H1 (cell line): ENCODE results near the gene MKRN2OS. TPM values are rescaled to one million over a fixed set of nuclear protein-coding genes. Genes with fewer than 3 reads are reported as not detected.

Experiments
- EZH2 ChIP-seq: fragments of 200-600 bp; sonication (generic); IDR thresholded peaks from 2 replicates; pipeline ENCODE4 v1.7.1; 2012; ENCODE audit warnings: low read depth, mild to moderate bottlenecking, moderate library complexity, low read length, inconsistent platforms; ENCODE audit not compliant: severe bottlenecking
- PHF8 ChIP-seq: fragments of 200-600 bp; sonication (generic); conservative IDR thresholded peaks from 2 replicates; pipeline ENCODE4 v1.7.1; 2012; ENCODE audit warnings: low read depth, mild to moderate bottlenecking, inconsistent platforms, low read length, moderate library complexity
- RAD21 ChIP-seq, 2 experiments: IDR thresholded peaks in 1 of 2; conservative IDR thresholded peaks in 1 of 2; 2 replicates each; pipeline ENCODE4 v1.6.1; 2011; ENCODE audit warnings: low read depth in 2 of 2, low read length in 2 of 2, improper control_type of control experiment in 1 of 2, inconsistent platforms in 1 of 2, mild to moderate bottlenecking in 1 of 2, moderate library complexity in 1 of 2
- SIX5 ChIP-seq: IDR thresholded peaks from 2 replicates; pipeline ENCODE4 v1.6.1; 2011; ENCODE audit warnings: mild to moderate bottlenecking, low read depth, low read length
- TAF7 ChIP-seq: optimal IDR thresholded peaks from 2 replicates; pipeline ENCODE3; 2011; ENCODE audit warnings: low read depth, mild to moderate bottlenecking, inconsistent platforms, low read length, moderate library complexity, borderline replicate concordance
- polyA plus RNA-seq, 7 experiments: library from polyadenylated mRNA; depleted of rRNA in 3 of 7; stranded (reverse) in 5 of 7; unstranded in 2 of 7; fragments of >200 nt in 5 of 7; fragments of 200-250 nt in 2 of 7; gene quantifications; 1 replicate in 5 of 7; 2 replicates in 1 of 7; 4 replicates in 1 of 7; pipeline versions ENCODE4 v1.2.1 to v1.2.3, GENCODE V29; 2011 to 2013; ENCODE audit warnings: missing spikeins in 2 of 7, mixed read lengths in 2 of 7
- total RNA-seq: library from RNA; stranded (reverse); fragmentation: NEBNext Ultra II Directional; extraction: Animal tissue kit (Norgen Biotek cat#: 25700); gene quantifications from 2 replicates; pipeline ENCODE4 v1.2.1, GENCODE V29; 2021
- TF ChIP-seq, protein P1 (sequence below): fragments of 300-600 bp; sonication (generic); IDR thresholded peaks from 2 replicates; pipeline ENCODE4 v1.7.1; 2012; ENCODE audit warnings: low read length, moderate library complexity, mild to moderate bottlenecking, inconsistent platforms; ENCODE audit not compliant: insufficient replicate concordance
- TF ChIP-seq, protein P2 (sequence below): IDR thresholded peaks from 2 replicates; pipeline ENCODE4 v1.6.1; 2012; ENCODE audit warnings: low read length, inconsistent platforms

MKRN2OS gene
- total and polyA plus RNA-seq, 2 of the 8 experiments (the other 6 are each of a cell fraction or from before 2014, with no cell fraction given) = 0.15 to 0.41 TPM

DNA sequence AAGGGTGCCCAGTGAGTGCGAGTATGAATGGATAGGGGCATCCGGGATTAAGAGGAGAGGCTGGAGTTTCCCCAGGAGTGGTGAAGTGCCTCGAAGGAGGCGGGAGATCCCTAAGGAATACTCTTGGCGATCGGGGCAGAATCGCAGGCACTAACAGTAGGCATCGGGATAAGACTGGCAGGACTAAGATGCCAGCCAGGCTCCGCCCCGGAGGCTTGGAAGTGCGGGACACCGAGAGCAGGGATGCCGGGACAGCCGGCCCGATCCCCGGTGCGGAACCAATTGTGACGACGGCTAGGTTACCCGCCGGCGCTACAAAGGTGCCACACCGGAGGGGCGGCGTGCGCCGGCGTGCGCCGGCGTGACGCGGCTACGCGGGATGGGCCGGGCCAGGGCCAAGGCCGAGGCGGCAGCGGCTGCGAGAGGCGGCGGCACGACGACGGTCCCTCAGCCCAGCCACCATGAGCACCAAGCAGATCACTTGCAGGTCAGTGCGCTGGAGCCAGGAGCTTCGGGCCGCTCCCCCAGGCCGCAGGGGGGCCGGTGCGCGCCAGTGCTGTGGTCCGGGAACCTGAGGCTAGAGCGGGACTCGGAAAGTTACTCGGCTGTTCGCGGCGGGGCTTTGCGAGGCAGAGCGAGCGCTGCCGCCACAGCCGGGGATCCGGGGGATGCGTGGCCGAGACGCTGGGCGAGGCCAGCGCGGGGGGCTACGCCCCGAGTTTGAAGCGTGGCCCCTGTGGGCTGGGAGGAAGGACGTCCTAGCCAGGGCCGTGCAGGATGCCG lies 11.6 kb upstream of the MKRN2OS start, which contains the start of gene MKRN2 (continued):
- TF ChIP-seq, protein P1, sequence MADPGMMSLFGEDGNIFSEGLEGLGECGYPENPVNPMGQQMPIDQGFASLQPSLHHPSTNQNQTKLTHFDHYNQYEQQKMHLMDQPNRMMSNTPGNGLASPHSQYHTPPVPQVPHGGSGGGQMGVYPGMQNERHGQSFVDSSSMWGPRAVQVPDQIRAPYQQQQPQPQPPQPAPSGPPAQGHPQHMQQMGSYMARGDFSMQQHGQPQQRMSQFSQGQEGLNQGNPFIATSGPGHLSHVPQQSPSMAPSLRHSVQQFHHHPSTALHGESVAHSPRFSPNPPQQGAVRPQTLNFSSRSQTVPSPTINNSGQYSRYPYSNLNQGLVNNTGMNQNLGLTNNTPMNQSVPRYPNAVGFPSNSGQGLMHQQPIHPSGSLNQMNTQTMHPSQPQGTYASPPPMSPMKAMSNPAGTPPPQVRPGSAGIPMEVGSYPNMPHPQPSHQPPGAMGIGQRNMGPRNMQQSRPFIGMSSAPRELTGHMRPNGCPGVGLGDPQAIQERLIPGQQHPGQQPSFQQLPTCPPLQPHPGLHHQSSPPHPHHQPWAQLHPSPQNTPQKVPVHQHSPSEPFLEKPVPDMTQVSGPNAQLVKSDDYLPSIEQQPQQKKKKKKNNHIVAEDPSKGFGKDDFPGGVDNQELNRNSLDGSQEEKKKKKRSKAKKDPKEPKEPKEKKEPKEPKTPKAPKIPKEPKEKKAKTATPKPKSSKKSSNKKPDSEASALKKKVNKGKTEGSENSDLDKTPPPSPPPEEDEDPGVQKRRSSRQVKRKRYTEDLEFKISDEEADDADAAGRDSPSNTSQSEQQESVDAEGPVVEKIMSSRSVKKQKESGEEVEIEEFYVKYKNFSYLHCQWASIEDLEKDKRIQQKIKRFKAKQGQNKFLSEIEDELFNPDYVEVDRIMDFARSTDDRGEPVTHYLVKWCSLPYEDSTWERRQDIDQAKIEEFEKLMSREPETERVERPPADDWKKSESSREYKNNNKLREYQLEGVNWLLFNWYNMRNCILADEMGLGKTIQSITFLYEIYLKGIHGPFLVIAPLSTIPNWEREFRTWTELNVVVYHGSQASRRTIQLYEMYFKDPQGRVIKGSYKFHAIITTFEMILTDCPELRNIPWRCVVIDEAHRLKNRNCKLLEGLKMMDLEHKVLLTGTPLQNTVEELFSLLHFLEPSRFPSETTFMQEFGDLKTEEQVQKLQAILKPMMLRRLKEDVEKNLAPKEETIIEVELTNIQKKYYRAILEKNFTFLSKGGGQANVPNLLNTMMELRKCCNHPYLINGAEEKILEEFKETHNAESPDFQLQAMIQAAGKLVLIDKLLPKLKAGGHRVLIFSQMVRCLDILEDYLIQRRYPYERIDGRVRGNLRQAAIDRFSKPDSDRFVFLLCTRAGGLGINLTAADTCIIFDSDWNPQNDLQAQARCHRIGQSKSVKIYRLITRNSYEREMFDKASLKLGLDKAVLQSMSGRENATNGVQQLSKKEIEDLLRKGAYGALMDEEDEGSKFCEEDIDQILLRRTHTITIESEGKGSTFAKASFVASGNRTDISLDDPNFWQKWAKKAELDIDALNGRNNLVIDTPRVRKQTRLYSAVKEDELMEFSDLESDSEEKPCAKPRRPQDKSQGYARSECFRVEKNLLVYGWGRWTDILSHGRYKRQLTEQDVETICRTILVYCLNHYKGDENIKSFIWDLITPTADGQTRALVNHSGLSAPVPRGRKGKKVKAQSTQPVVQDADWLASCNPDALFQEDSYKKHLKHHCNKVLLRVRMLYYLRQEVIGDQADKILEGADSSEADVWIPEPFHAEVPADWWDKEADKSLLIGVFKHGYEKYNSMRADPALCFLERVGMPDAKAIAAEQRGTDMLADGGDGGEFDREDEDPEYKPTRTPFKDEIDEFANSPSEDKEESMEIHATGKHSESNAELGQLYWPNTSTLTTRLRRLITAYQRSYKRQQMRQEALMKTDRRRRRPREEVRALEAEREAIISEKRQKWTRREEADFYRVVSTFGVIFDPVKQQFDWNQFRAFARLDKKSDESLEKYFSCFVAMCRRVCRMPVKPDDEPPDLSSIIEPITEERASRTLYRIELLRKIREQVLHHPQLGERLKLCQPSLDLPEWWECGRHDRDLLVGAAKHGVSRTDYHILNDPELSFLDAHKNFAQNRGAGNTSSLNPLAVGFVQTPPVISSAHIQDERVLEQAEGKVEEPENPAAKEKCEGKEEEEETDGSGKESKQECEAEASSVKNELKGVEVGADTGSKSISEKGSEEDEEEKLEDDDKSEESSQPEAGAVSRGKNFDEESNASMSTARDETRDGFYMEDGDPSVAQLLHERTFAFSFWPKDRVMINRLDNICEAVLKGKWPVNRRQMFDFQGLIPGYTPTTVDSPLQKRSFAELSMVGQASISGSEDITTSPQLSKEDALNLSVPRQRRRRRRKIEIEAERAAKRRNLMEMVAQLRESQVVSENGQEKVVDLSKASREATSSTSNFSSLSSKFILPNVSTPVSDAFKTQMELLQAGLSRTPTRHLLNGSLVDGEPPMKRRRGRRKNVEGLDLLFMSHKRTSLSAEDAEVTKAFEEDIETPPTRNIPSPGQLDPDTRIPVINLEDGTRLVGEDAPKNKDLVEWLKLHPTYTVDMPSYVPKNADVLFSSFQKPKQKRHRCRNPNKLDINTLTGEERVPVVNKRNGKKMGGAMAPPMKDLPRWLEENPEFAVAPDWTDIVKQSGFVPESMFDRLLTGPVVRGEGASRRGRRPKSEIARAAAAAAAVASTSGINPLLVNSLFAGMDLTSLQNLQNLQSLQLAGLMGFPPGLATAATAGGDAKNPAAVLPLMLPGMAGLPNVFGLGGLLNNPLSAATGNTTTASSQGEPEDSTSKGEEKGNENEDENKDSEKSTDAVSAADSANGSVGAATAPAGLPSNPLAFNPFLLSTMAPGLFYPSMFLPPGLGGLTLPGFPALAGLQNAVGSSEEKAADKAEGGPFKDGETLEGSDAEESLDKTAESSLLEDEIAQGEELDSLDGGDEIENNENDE = no peak
- peak; percentile 52 for TF ChIP-seq TAF7
- TF ChIP-seq, protein P2, sequence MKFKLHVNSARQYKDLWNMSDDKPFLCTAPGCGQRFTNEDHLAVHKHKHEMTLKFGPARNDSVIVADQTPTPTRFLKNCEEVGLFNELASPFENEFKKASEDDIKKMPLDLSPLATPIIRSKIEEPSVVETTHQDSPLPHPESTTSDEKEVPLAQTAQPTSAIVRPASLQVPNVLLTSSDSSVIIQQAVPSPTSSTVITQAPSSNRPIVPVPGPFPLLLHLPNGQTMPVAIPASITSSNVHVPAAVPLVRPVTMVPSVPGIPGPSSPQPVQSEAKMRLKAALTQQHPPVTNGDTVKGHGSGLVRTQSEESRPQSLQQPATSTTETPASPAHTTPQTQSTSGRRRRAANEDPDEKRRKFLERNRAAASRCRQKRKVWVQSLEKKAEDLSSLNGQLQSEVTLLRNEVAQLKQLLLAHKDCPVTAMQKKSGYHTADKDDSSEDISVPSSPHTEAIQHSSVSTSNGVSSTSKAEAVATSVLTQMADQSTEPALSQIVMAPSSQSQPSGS = peak; percentile 76; the same call in 1 of the 2 replicates
- peak; percentile 99 for TF ChIP-seq PHF8
- TF ChIP-seq RAD21 (IDR thresholded peaks at IDR 0.05 in 1 of 2, conservative IDR thresholded peaks at IDR 0.05 in 1 of 2; ENCODE audit: low read depth in 2 of 2, low read length in 2 of 2) = peak in 1 of 2 experiments; percentile 1; a peak in 1 of 4 replicates
- no peak; the same call in 1 of the 2 replicates for TF ChIP-seq SIX5
- no peak for TF ChIP-seq EZH2
